ENCODE results near the gene SOX1.

Gene SOX1

DNA sequence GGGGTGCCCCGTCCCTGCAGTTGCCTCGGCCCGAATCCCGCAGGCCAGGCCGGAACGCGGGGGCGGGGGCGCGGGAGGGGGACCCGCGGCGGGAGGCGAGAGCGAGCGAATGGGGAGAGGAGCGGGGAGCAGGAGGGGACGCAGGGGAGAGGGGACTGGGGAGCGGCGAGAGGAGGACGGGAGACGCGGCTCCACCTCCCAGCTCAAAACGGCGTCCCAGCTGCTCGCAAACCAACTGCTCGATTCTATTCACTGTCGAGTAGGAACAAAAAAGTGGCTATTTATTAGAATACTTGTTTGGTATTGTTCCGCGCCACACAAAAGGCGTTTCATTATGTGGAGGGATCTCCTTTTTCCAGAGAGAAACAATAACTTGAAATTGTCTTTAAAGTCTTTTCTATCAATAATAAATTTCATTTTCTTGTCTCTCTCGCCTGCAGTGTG is 10.6 kb upstream of the SOX1 start:
- ChIA-PET CTCF (no interaction called here), POLR2A (interaction anchor here (0.5 kb wide), 1 partner anchor 17 kb away, joined by 4 read pairs; no protein-coding TSS in a partner anchor)
- no peaks in the 10 kb centered on the region for H3K4me1 ChIP-seq (ENCODE audit: control insufficient read depth, insufficient read depth, low read length)
- peak overlapping the region; percentile 6 for H3K4me3 ChIP-seq (ENCODE audit: low read depth, low read length)
- H3K27ac ChIP-seq (ENCODE audit: extremely low read depth, low read depth, low read length): no peak overlapping the region
- no peaks in the 10 kb centered on the region for H3K36me3 ChIP-seq (ENCODE audit: control insufficient read depth in 2 of 2, insufficient read depth in 1 of 2, low read length in 2 of 2)
- no peaks in the 10 kb centered on the region for H3K9me3 ChIP-seq (ENCODE audit: control insufficient read depth, insufficient read depth, low read depth, low read length)
- no peak for TF ChIP-seq ZBTB48 (tag by site-specific recombination; IDR thresholded peaks at IDR 0.05)
- no peak for TF ChIP-seq ZNF133 (tag by site-specific recombination; IDR thresholded peaks at IDR 0.05)
- no peak for TF ChIP-seq REST (tag by site-specific recombination; IDR thresholded peaks at IDR 0.05)
- TF ChIP-seq WT1 (tag by site-specific recombination; IDR thresholded peaks at IDR 0.05): peak; percentile 34; the same call in 1 of the 2 replicates
- TF ChIP-seq, protein P1, sequence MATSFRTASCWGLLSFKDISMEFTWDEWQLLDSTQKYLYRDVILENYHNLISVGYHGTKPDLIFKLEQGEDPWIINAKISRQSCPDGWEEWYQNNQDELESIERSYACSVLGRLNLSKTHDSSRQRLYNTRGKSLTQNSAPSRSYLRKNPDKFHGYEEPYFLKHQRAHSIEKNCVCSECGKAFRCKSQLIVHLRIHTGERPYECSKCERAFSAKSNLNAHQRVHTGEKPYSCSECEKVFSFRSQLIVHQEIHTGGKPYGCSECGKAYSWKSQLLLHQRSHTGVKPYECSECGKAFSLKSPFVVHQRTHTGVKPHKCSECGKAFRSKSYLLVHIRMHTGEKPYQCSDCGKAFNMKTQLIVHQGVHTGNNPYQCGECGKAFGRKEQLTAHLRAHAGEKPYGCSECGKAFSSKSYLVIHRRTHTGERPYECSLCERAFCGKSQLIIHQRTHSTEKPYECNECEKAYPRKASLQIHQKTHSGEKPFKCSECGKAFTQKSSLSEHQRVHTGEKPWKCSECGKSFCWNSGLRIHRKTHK (tag by site-specific recombination; IDR thresholded peaks at IDR 0.05): no peak
- no peak for TF ChIP-seq ZNF239 (tag by site-specific recombination; IDR thresholded peaks at IDR 0.05)
- TF ChIP-seq ZFHX2 (tag by site-specific recombination; conservative IDR thresholded peaks at IDR 0.05): peak; percentile 32; the same call in 1 of the 2 replicates
- peak; percentile 77 for TF ChIP-seq GLIS2 (tag by site-specific recombination; IDR thresholded peaks at IDR 0.05)
- TF ChIP-seq ZNF76 (tag by site-specific recombination; IDR thresholded peaks at IDR 0.05; ENCODE audit: borderline replicate concordance, low read depth): 0 out of 2 replicates have a peak, but pooled peaks have one; percentile 33
- TF ChIP-seq, protein P2, sequence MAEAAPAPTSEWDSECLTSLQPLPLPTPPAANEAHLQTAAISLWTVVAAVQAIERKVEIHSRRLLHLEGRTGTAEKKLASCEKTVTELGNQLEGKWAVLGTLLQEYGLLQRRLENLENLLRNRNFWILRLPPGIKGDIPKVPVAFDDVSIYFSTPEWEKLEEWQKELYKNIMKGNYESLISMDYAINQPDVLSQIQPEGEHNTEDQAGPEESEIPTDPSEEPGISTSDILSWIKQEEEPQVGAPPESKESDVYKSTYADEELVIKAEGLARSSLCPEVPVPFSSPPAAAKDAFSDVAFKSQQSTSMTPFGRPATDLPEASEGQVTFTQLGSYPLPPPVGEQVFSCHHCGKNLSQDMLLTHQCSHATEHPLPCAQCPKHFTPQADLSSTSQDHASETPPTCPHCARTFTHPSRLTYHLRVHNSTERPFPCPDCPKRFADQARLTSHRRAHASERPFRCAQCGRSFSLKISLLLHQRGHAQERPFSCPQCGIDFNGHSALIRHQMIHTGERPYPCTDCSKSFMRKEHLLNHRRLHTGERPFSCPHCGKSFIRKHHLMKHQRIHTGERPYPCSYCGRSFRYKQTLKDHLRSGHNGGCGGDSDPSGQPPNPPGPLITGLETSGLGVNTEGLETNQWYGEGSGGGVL (tag by site-specific recombination; IDR thresholded peaks at IDR 0.05): peak; percentile 67
- TF ChIP-seq ZNF776 (tag by site-specific recombination; IDR thresholded peaks at IDR 0.05; ENCODE audit: borderline replicate concordance): no peak
- no peak for TF ChIP-seq ZNF623 (tag by site-specific recombination; IDR thresholded peaks at IDR 0.05)
- TF ChIP-seq GLIS1 (tag by site-specific recombination; IDR thresholded peaks at IDR 0.05): peak; percentile 52
- TF ChIP-seq GLI4 (tag by site-specific recombination; IDR thresholded peaks at IDR 0.05): no peak
- TF ChIP-seq ZNF335 (tag by site-specific recombination; conservative IDR thresholded peaks at IDR 0.05): peak; percentile 62
- no peak for TF ChIP-seq ZNF214 (tag by site-specific recombination; IDR thresholded peaks at IDR 0.05; ENCODE audit: borderline replicate concordance)
- TF ChIP-seq, protein P3, sequence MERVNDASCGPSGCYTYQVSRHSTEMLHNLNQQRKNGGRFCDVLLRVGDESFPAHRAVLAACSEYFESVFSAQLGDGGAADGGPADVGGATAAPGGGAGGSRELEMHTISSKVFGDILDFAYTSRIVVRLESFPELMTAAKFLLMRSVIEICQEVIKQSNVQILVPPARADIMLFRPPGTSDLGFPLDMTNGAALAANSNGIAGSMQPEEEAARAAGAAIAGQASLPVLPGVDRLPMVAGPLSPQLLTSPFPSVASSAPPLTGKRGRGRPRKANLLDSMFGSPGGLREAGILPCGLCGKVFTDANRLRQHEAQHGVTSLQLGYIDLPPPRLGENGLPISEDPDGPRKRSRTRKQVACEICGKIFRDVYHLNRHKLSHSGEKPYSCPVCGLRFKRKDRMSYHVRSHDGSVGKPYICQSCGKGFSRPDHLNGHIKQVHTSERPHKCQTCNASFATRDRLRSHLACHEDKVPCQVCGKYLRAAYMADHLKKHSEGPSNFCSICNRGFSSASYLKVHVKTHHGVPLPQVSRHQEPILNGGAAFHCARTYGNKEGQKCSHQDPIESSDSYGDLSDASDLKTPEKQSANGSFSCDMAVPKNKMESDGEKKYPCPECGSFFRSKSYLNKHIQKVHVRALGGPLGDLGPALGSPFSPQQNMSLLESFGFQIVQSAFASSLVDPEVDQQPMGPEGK (tag by site-specific recombination; IDR thresholded peaks at IDR 0.05): peak; percentile 72
- TF ChIP-seq ZNF654 (tag by site-specific recombination; IDR thresholded peaks at IDR 0.05; ENCODE audit: low read depth): no peak
- TF ChIP-seq INSM2 (tag by site-specific recombination; IDR thresholded peaks at IDR 0.05): no peak
- TF ChIP-seq ZNF791 (tag by site-specific recombination; IDR thresholded peaks at IDR 0.05): no peak
- TF ChIP-seq ZNF645 (tag by site-specific recombination; IDR thresholded peaks at IDR 0.05): no peak
- TF ChIP-seq HOXC10 (CRISPR knock-in tag; IDR thresholded peaks at IDR 0.05): no peak
- TF ChIP-seq PRDM1 (tag by site-specific recombination; IDR thresholded peaks at IDR 0.05): 0 out of 2 replicates have a peak, but pooled peaks have one; percentile 8
- 0 out of 2 replicates have a peak, but pooled peaks have one; percentile 2 for TF ChIP-seq ZNF600 (tag by site-specific recombination; IDR thresholded peaks at IDR 0.05)
- TF ChIP-seq MZF1 (tag by site-specific recombination; IDR thresholded peaks at IDR 0.05; ENCODE audit: borderline replicate concordance): peak; percentile 53; the same call in 1 of the 2 replicates
- TF ChIP-seq ZBTB17 (tag by site-specific recombination; IDR thresholded peaks at IDR 0.05): peak; percentile 31; the same call in 1 of the 2 replicates
- no peak for TF ChIP-seq ZNF701 (tag by site-specific recombination; IDR thresholded peaks at IDR 0.05)
